NCI-H774 (cell line): Measurements from ENCODE around the gene ERCC4.
A peak's percentile ranks its signal among the peaks of the same experiment; 100 is the strongest.

ENCODE experiments used
- DNase-seq: peaks from one replicate; lab custom pipeline; 2025; lab: John Stamatoyannopoulos, UW

Gene ERCC4

DNA sequence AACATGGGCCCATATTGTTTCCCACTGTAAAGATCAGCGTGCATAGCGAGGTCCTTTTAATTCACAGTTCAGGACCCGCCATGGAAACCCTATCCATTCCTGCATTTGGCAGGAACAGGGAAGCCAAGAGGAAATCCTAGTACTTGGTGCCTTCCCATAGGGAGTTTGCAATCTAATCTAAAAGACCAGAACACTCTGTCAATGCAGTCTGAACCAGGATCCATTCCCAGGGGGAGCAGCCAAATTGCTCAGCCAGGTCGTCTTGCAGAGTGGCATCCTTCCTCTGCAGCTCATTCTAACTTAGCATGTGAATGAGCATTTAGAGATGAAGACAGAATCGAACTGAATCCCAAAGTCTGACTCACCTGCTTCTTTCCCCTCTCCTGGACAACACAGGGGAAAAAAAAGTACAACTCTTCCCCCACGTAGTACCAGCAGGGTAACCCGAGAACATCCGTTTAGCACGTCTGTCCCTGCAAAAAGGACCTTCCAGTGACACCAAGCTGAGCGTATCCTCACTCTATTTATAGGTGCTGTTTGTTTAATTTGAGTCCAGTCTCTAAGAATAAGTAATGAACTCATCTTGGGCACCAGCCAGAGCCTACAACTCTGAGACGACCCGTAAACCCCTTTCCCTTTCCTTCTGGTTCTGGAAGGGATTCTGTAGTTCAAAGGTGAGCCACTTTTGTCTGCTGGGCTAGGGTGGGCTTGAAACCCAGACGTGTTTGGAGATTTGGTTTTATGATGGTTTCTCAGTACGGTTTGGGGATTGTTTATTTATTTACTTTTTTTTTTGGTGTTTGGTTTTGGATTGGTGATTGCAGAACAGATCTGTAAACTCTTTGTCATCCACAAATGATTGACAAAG lies 74.5 kb downstream of the ERCC4 start:
- peak; percentile 50 for DNase-seq

- DNase-seq = no peak
These were observed 75.2 kb downstream of the ERCC4 start for GRCh38 chr16:13995194-13995593.

DNA sequence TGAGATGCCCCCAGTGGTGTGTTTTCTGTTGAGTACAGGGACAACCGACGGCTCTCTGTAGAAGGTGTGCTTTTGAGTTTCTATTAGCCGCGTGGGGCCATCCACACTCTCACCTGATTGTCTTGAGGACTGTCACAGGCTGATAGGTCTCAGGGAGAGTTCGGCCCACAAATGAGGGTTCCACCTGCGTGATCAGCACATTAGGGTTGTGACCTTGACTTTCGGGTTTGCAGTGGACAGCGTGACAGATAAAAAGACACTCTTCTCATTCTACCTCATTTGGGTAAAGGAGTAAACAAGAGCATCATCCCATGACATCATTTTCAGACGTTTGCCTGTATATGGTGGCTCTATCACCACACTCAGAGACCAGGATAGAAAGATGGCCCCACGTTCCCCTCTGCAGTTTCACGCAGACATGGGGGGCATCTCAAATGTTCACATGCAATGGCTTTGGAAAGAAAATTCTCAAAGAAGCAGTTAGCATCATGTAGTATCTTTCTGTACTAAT lies 76.9 kb downstream of the ERCC4 start:
- no peak for DNase-seq

GRCh38 chr16:13997526-13997925 lies 77.6 kb downstream of the ERCC4 start:
- DNase-seq = no peak

DNA sequence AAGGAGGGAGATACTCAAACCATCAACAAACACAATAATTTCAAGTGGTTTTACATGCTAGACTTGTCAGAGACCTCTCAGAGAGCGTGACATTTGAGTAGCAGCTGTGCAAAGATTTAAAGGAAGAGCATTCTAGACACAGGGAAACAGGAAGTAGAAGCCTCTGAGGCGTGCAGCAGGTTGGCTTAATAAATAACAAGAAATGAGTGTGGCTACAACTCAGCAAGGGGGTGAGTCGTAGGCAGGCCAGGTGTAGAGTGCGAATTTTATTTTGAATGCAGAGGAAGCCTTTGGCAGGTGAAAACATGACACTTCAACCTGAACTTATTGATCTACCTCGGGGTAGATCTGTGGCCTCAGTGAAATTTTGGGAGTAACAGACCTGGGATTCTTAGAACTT lies 78.0 kb downstream of the ERCC4 start:
- DNase-seq = peak; percentile 68

GRCh38 chr16:13999071-13999894 lies 79.3 kb downstream of the ERCC4 start:
- DNase-seq = no peak

DNA sequence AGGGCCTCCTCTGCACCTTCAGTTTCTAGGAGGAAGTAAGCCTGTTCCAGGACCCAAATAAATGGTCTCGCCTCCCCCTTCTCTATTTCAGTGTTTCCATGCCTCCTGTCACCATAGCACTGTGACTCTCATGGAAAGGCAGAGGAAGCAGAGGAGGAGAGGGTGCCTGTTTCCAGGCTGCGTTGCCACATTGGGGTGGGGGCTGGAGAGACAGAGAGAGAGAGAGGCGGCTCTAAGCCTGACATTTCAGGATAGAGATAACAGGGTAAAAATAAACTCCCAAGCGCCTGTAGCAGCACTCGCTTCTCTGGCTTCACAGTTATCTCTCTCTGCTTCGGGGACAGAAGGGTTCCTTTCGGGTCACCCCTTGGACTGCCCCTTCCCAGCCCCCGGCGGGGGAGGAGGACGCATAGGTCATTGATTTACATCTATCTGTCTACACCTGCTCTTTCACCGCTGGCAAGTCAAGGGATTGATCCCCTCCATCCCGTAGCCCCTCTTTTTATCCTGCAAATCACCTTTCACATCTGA lies 80.0 kb downstream of the ERCC4 start:
- no peak for DNase-seq

- no peak for DNase-seq
These were observed 81.6 kb downstream of the ERCC4 start for GRCh38 chr16:14001521-14001920.
